GM10266 (cell line): ENCODE measurements around the gene SBK3.

Experiments used
- DNase-seq: peaks from one replicate; pipeline ENCODE4 v3.0.0; 2012; ENCODE audit errors: extremely low spot score
- TF ChIP-seq, protein P1 (sequence below): IDR thresholded peaks from 2 replicates; pipeline ENCODE4 v1.5.1; 2012; ENCODE audit warnings: mild to moderate bottlenecking, low read depth; ENCODE audit not compliant: control insufficient read depth, insufficient read depth; ENCODE audit errors: missing control alignments

SBK3 gene

DNA sequence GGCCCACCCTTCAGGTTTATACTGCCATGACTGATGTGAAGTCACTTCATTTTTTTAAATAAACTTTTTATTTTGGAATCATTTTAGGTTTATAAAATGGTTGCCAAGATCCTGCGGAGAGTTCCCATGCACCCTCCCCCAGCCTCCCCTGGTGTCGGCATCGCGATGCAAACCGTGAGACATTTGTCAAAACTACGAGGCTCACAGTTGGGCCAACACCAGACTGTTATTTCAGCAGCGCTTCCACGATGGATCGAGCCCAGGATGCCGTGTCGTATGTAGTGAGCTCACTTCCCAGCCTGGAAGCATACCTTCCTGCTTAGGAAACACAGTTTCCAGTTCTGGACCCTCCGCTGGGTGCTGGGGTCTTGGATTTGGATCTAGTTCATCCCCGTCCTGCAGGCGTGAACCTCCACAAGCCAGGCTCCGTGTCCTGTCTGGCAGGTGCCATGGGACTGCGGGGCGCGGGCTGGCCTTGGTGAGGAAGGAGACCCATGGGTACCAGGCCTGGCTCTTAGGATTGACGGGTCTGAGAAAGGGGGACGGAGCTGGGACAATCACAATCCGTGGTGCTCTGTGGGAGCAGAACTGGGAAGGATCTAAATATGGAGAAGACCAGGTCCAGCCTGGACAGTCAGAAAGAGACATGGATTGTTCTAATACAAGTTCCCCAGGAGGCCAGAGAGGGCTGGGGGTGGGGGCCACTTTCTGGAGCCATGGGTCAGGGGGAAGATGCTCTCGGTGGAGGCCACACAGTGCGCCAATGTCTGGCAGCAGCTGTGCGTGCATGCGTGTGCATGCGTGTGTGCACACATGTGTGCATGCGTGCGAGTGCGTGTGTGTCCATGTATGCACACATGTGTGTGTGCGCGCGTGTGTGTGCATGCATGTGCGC is 6.0 kb downstream of the SBK3 start:
- no peak for DNase-seq
- TF ChIP-seq, protein P1, sequence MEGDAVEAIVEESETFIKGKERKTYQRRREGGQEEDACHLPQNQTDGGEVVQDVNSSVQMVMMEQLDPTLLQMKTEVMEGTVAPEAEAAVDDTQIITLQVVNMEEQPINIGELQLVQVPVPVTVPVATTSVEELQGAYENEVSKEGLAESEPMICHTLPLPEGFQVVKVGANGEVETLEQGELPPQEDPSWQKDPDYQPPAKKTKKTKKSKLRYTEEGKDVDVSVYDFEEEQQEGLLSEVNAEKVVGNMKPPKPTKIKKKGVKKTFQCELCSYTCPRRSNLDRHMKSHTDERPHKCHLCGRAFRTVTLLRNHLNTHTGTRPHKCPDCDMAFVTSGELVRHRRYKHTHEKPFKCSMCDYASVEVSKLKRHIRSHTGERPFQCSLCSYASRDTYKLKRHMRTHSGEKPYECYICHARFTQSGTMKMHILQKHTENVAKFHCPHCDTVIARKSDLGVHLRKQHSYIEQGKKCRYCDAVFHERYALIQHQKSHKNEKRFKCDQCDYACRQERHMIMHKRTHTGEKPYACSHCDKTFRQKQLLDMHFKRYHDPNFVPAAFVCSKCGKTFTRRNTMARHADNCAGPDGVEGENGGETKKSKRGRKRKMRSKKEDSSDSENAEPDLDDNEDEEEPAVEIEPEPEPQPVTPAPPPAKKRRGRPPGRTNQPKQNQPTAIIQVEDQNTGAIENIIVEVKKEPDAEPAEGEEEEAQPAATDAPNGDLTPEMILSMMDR, result no peak

DNA sequence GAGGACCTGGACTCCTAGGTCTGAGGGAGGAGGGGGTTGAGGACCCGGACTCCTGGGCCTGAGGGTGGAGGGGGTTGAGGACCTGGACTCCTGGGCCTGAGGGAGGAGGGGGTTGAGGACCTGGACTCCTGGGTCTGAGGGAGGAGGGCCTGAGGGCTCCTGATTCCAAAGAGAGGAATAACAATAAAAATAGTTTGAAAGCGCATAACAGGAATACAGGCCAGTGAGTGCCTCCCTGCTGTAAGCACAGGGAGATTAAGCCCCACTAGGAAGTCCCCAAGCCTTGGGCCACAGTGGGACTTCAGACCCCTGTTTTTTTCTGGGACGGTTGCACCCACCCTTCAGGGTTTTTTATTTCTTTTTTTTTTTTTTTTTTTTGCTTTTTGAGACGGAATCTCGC is 7.2 kb downstream of the SBK3 start:
- TF ChIP-seq, protein P1, result no peak
- DNase-seq, result no peak

DNA sequence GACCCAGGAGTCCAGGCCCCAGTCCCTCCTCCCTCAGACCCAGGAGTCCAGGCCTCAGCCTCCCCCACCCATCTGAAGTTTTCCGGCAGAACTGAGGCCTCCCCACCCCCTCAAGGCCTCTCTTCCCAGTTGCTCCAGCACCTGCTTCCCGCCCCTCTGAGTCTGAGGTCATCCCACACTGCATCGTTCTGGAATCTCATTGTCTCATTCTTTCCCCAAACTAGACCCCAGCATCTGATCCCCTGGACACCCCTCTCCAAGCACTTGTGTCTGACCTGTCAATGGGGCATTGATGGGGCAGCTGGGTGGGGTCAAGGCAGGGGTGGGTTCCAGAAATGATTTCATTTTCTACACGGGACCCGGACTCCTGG is 7.6 kb downstream of the SBK3 start:
- no peak for DNase-seq
- TF ChIP-seq, protein P1, result no peak

DNA sequence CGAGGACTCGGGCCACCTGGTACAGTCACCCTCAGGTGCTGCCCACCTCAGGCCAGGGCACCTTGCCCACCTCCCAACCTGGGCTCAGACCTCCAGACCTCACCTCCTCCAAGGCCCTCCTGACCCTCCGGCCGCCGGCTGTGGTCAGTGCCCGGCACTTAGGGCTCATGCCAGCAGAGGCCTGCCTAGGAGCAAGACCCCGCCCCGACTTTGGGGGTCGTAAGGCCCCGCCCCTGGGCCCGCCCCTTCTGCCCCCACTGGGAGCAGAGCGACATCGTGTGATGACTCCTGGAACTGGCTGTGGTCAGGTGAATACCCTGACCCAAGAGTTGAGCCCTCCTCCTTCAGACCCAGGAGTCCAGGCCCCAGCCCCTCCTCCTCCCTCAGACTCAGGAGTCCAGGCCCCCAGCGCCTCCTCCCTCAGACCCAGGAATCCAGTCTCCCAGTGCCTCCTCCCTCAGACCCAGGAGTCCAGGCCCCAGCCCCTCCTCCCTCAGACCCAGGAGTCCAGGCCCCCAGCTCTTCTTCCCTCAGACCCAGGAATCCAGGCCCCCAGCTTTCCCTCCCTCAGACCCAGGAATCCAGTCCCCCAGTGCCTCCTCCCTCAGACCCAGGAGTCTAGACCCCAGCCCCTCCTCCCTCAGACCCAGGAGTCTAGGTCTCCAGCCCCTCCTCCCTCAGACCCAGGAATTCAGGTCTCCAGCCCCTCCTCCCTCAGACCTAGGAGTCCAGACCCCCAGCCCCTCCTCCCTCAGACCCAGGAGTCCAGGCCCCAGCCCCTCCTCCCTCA is 8.2 kb downstream of the SBK3 start, which contains the start of gene SBK2:
TSS of gene SBK2 (minus strand) at position 183 of the 790 bp plus-strand sequence. CDS start 839 bp downstream, outside the sequence.
- no peak for DNase-seq
- TF ChIP-seq, protein P1, result no peak

DNA sequence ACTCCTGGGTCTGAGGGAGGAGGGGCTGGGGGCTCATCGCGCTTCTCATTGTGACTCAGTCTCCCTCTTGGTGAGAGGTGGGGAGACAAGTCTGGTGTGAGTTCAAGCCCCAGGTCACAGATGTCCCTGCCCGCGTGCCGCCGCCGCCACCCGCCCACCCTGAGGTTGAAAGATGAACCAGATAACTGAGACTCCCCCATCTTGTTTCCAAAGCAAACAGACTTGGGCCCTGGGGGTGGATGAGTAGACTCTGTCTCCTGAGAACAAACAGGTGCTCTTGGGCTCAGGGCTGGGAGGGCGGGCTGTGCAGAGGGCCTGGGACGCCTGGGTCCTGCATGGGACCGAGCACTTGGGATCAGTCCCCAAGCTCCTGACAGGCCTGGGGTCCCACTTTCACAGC is 9.0 kb downstream of the SBK3 start:
- TF ChIP-seq, protein P1, result no peak
- no peak for DNase-seq

DNA sequence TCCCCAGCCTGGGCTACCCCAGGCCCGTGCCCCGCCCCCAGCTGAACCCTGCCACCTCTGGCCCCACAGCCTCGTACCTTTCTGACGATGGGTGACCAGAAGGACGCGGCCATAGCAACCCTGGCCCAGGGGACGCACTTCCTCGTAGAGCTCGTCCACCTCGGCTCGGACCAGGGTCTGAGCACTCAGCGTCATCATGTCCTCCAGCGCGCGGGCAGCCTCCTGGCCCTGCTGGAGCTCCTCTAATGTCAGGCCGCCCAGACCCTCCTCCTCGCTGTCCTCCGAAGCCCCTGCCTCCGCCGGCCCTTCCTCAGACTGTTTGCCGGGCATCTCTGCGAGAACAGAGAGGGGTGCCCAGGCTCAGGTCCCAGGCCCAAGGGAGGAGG is 9.4 kb downstream of the SBK3 start:
- TF ChIP-seq, protein P1, result no peak
- no peak for DNase-seq
